Activated CD4-positive, alpha-beta T cell treated with anti-CD3 and anti-CD28 coated beads, Interleukin-2, amount 50 U/mL, for 16 hours (primary cell): ENCODE data around the gene RABL3.
"Not testable (repeated sequence)": the region's sequence is repeated elsewhere in the genome, so short reads cannot be mapped to it uniquely, and the experiment has no call there.

Source experiments
- DNase-seq: peaks from one replicate; pipeline ENCODE4 v3.0.0-alpha.2; 2020

Gene RABL3

DNA sequence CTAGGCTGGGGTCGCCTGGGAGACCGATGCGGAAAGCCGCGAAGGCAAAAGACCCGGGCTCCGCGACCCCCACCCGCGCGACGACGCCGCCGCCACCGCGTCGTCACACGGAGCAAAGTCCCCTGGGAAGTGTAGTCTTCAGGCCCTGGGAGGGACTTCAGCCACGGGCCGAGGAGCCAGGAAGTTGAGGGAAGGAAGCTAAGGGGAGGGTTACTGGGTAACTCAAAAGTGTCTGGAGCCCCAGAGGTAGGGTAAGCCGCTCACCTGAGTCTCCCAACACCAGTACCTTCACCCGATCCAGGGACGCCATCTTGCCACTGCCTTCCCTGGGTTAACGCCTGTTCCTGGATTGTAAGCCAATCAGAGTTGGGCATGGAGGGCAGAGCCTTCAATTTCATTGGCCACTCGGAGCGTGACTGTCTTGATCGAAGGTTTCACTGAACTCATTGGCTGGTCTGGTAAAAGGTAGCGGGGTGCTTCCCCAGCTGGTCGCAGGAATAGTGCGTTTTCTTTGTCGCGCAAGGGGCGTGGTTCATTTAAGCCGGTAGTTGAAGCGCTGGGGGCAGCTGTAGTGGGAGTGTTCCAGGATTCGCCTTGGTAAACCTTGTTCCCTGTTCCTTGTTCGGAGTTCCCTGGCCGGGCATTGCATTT, at the start of gene RABL3, which contains the start of gene GTF2E1:
TSS of gene RABL3 (minus strand) at position 319 of the 651 bp plus-strand sequence. CDS start at position 310, 9 bp downstream.
TSS of gene GTF2E1 (plus strand) at position 547 of the 651 bp plus-strand sequence. CDS start 7,809 bp downstream, outside the sequence.
- peak; percentile 99 for DNase-seq

DNA sequence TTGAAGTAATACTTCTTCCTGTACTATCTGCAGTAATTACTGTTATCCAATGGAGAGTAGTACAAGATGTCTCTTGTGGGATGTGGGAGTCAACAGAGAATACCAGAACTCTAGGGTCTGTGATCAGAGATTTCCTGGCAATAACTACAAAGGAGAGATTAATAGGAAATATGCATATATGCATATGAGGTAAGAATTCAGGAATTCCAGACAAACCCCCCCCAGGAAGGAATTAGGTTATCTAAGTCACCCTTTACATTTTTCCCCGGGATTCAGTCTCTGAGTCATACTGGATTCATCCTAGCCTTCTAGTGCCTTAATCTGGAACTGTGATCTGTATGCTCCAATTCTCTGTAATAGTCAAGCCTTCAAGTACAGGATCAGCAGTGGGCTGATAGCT, 49.6 kb upstream of the RABL3 start:
- DNase-seq: no peak

DNA sequence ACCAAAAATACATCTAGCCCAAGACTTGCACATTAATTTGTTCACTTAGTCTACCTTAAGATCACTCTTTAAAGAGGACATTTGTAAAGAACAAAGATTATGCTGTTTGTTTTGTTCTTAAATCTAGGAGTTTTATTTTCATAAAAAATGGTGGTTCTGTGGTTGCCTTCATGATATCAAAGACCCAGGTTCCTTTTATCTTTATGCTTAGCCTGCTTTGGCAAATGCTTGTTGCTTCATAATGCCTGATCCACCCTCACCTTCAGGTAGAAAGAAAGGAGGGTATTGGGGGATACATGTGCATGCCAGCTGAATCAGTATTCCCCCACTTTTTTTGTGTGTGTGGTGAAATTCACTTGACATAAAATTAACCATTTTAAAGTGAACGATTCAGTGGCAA, 48.7 kb upstream of the RABL3 start:
- DNase-seq: no peak

DNA sequence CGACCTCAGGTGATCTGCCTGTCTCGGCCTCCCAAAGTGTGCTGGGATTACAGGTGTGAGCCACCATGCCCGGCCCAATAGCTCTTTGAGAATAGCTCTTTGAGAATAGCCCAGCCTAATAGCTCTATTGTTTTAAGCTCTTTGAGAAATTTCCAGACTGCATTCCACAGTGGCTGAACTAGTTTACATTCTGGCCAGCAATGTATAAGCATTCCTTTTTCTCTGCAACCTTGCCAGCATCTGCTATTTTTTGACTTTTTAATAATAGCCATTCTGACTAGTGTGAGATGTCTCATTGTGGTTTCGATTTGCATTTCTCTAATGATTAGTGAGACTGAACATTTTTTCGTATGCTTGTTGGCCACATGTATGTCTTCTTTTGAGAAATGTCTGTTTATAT, 43.5 kb upstream of the RABL3 start:
- not testable (repeated sequence) for DNase-seq

DNA sequence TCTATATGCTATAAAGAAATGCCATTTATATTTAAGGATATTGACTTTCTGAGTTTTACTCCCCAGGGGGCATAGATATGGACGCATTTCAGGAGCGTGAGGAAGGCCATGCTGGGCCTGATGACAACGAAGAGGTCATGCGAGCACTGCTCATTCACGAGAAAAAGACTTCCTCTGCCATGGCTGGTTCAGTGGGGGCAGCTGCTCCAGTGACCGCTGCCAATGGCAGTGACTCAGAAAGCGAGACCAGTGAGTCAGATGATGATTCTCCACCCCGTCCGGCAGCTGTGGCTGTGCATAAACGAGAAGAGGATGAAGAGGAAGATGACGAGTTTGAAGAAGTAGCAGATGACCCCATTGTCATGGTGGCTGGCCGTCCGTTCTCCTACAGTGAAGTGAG, 38.7 kb upstream of the RABL3 start:
- peak; percentile 14 for DNase-seq

- DNase-seq: no peak
Measured at GRCh38 chr3:120778776-120779175, 36.5 kb upstream of the RABL3 start.

DNA sequence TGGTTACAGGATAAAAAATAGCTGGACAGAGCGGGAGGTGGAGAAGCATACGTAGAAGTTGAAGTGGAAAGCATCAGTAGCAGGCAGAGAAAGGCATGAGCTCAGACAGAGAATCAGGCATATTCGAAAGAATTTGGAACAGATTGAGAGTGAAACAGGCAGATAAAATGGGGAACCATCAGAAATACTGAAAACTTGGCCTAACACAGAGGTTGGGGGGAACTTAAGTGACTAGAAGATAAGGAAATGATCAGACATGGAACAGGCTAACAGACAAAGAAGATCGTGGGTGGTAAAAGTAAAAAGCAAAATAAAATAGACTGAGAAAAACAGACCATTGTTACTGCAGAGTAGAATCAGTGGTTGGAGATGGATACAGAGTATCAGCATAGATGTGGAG, 33.1 kb upstream of the RABL3 start:
- DNase-seq: no peak

DNA sequence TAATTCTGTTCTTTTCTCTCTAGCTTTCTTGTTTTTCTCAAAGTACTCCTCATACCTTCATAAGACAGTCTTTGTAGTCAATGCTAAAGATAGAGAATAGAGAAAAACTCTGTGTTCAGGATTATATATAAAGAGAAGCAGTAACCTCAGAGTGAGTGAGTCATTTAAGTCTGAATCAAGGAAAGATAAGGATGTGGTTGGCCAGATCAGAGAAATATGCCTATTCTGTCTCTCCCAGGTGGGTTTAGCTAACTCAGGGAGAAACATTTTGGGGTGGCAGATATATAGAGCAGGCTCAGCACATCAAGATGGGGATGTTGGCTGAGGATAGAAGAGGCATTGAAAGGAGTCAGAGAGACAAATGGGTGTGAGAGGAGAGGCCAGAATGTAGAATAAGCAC, 31.6 kb upstream of the RABL3 start:
- peak; percentile 53 for DNase-seq

- no peak for DNase-seq
Measured at GRCh38 chr3:120772081-120772480, 29.8 kb upstream of the RABL3 start.

DNA sequence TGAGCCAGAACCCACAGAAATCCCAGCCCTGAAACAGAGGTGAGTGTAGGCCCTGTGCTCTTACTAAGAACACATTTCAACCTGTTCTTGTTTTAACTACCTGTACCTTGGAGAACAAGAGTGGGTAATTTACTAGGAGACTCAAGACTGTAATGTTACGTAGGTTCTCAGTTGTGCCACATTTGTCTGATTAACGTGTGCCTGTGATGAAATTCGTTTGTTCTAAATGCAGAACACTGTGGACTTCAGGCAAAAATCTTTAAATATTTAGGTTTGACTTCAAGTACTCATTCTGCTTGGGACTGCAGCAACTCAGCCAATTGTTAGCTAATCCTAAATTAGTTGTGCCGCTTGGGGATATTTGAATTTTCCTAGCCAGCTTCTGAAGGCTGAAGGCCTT, 28.6 kb upstream of the RABL3 start:
- DNase-seq: no peak

GRCh38 chr3:120769436-120769835, 27.1 kb upstream of the RABL3 start:
- DNase-seq: no peak

DNA sequence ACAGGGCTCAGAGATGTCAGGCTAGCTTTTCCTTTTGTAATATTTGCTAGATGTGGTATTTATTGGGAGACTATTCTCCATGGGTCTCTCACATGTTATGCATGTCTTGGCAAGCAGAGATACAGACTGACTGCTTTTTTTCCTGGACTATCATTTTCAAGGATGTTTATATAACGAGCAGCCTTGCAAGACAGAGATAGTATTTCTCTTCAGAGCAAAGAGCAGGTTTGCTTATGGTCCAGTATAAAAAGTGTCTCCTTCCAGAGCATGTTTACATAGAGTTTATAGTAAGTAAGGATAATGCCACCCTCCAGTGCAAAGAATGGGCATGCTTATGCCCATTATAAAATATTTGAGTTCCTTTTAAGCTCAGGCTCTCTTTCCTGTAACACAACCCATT, 24.8 kb upstream of the RABL3 start:
- DNase-seq: no peak

DNA sequence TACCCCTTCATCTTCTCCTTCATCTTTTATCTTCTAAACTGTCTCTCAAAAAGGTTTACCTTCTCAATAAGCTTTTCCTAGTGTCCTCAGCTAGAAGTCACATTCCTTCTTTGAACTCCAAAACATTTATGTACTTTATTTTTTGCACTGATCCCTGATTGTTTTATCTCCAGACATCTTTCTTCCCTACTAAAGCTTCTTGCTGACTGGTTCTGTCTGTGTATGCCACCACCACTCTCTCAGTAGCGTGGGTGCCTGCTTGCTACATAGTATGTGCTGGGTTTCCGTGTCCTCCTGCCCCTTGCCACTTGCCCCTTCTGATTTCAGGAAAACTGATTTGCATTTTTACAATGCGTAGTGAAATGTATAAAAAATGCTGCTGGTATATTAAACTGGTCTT, 24.3 kb upstream of the RABL3 start:
- DNase-seq: no peak

- no peak for DNase-seq
Measured at GRCh38 chr3:120765830-120766493, 23.6 kb upstream of the RABL3 start.

DNA sequence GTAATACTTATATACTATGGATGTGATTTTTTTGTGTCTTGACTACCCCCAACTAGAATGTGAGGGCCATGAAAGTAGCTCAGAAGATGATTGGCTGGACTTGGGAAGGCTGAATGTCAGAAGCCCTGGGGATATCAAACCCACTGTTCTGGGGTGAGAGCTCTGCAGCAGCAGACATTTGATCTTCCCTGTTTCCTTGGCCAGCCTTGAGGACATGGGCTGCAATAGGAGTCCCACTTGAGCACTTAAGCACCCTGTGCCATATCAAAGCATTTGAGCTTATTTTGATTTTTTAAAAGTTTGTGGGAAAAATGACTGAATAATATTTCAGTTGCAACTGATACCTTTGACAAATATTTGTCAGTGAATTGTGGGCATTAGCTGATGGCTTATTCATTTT, 21.9 kb upstream of the RABL3 start:
- no peak for DNase-seq

DNA sequence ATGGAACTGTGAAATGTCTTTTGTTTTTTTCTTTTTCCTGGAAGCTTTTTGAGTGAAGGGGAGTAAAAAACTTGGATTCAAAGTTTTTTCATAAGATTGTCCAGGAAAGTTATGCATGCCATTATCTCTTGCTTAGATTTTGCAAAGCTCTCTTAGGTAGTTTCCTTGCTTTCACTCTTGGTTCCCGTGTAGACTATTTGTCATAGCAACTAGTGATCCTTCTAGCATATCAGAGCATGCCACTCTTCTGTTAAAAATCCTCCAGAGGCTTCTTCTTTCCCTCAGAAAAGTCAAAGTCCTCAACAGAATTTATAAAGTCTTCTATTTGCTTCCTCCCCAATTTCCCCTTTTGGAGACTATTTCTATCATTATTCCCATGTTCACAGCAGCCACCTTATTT, 21.3 kb upstream of the RABL3 start:
- no peak for DNase-seq

DNA sequence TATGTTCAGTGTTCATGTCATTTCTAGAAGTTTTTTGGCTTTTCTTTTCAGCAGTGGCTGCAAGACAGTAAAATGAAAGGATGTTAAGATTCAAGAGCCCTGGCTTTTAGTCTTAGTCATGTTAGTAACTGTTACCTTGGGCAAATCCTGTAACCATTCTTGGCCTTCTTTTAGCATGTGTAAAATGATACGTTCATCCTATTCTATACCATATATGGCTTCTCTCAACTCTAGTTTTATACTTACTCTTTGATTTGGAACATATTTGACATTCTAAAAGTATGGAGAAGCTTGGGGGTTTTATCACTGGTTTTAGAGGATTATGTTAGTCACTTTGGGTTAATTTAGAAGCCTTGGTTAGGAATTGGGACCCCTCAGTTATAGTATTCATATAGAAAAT, 20.3 kb upstream of the RABL3 start:
- DNase-seq: no peak

DNA sequence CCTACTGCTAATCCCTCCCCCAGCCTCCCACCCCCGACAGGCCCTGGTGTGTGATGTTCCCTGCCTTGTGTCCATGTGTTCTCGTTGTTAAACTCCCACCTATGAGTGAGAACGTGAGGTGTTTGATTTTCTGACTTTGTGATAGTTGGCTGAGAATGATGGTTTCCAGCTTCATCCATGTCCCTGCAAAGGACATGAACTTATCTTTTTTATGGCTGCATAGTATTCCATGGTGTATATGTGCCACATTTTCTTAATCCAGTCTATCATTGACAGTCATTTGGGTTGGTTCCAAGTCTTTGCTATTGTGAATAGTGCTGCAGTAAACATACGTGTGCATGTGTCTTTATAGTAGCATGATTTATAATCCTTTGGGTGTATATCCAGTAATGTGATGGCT, 16.2 kb upstream of the RABL3 start:
- not testable (repeated sequence) for DNase-seq

DNA sequence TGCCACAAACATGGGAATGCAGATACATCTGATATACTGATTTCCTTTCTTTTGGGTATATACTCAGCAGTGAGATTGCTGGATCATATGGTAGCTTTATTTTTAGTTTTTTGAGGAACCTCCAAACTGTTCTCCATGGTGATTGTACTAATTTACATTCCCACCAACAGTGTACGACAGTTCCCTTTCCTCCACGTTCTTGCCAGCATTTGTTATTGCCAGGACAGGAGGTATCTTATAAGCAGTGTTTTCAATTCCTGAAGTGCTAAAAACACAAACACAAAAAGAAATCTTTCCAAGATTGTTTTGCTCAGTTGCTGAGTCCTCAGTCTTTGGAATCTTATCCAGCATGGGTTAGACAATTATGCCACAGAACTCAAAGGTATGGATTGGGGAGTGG, 13.7 kb upstream of the RABL3 start:
- DNase-seq: no peak

GRCh38 chr3:120753810-120754209, 11.5 kb upstream of the RABL3 start:
- no peak for DNase-seq

DNA sequence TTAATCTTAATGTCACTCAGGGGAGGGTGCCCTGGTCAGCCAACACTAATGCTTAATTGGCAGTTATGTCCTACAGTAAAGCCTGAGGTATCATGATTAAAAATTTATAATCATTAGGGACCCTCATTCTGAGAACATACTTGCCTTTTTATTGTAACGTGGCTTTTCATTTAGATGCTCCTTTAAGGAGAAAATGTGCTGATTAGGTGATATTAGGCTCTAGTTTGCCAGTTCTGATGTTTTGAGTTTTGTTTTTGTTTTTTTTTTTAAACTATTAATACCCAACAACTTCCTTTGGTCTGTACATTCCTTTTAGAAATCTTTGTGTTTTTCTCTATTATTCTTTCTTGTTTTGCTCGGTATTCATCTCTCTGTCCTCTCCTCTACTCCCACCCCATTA, 10.5 kb upstream of the RABL3 start:
- no peak for DNase-seq

- DNase-seq: no peak
Measured at GRCh38 chr3:120752230-120752629, 9.9 kb upstream of the RABL3 start.

DNA sequence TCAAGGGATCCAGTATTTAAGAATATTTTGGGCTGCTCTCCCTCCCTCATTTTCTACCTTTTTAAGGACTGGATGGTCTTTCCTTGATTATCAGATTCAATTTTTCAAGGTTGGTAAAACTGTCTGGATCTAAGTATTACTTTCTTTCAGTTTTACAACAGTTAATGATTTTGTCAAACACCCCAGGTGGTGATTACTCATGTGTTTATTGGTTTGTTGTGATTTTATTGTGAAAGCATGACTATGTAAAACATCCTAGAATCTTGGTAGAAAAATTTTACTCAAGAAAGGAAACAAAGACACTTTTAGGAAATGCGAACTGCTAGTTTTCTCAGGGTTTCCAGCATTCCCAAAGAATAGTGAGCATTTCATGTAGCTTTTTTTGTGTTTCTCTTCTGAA, 7.5 kb upstream of the RABL3 start:
- DNase-seq: no peak

- DNase-seq: no peak
Measured at GRCh38 chr3:120745466-120745865, 3.1 kb upstream of the RABL3 start.
